ENCODE data around the gene NEK3. TPM values are rescaled to one million over a fixed set of nuclear protein-coding genes. Genes with fewer than 3 reads are reported as not detected.
"Not testable (repeated sequence)": the region's sequence is repeated elsewhere in the genome, so short reads cannot be mapped to it uniquely, and the experiment has no call there.

NEK3 gene, protein sequence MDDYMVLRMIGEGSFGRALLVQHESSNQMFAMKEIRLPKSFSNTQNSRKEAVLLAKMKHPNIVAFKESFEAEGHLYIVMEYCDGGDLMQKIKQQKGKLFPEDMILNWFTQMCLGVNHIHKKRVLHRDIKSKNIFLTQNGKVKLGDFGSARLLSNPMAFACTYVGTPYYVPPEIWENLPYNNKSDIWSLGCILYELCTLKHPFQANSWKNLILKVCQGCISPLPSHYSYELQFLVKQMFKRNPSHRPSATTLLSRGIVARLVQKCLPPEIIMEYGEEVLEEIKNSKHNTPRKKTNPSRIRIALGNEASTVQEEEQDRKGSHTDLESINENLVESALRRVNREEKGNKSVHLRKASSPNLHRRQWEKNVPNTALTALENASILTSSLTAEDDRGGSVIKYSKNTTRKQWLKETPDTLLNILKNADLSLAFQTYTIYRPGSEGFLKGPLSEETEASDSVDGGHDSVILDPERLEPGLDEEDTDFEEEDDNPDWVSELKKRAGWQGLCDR
- 24.9 and 38.4 TPM in 2 replicates for total RNA-seq (ENCODE audit: low replicate concordance)

DNA sequence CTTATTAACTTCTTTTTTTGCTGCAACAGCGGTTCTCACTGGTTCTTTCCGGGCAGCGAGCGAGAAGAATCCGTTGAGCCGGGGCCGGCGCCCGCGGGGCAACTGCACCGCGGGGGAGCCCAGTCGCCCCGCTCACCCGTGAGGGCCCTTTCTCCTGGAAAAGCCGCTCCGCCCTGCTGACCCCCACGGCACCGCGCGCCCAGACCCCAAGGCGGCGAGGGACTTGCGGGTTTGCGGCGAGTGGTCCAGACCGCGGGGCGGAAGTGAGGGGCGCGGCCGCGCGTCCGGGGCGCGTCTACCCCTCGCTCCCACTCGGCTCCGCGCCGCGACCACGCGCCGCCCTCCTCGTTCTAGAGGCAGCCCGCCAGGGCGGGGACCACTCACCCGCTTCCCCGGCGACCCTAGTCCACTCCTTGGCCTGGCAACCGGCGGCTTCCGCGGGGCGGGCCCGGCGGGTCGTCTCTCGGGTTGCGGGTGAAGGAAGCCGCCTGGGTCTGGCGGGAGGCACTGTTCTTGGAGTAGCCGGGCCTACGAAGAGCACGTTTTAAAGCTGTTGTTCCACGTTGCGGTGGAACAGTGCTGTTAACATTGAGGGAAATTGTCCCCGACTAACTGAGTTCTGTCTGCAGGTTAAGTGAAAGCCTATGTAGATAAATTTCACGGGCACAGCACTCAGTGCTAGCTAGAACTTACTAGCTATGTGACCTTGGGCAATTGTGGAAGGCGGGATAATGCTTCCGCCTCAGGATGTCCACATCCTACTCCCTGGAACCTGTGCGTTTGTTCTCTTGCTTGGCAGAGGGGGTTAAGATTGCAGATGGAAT lies at the start of gene NEK3:
Gene NEK3 (minus strand): TSS at position 439 of the 824 bp plus-strand sequence. CDS start 3,406 bp downstream, outside the sequence.
- TF ChIP-seq, protein P1, sequence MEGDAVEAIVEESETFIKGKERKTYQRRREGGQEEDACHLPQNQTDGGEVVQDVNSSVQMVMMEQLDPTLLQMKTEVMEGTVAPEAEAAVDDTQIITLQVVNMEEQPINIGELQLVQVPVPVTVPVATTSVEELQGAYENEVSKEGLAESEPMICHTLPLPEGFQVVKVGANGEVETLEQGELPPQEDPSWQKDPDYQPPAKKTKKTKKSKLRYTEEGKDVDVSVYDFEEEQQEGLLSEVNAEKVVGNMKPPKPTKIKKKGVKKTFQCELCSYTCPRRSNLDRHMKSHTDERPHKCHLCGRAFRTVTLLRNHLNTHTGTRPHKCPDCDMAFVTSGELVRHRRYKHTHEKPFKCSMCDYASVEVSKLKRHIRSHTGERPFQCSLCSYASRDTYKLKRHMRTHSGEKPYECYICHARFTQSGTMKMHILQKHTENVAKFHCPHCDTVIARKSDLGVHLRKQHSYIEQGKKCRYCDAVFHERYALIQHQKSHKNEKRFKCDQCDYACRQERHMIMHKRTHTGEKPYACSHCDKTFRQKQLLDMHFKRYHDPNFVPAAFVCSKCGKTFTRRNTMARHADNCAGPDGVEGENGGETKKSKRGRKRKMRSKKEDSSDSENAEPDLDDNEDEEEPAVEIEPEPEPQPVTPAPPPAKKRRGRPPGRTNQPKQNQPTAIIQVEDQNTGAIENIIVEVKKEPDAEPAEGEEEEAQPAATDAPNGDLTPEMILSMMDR (IDR thresholded peaks at IDR 0.05): no peak
- no peak for TF ChIP-seq EZH2 (IDR thresholded peaks at IDR 0.05)
- TF ChIP-seq EZH2phosphoT487 (IDR thresholded peaks at IDR 0.05): no peak
- H3K27me3 Mint-ChIP-seq (ENCODE audit: insufficient read depth, low read depth): peaks cover 7% of the 10 kb centered on the region
- Histone ChIP-seq H3K79me2 (ENCODE audit: low read depth) (no peaks in the 10 kb centered on the region), H3K4me2 (peak within 1 kb of the TSS; percentile 85), H4K20me1 (ENCODE audit: low read depth) (peaks cover 4% of the 10 kb centered on the region), H3K9ac (peak within 1 kb of the TSS; percentile 46), H3K4me3 (peak within 1 kb of the TSS; percentile 77), H3F3A (ENCODE audit: low read depth) (peaks cover 25% of the 10 kb centered on the region), H2AFZ (replicated peaks) (peak within 1 kb of the TSS; percentile 92), H3K27ac (no peak within 1 kb of the TSS), H3K9me3 (ENCODE audit: low read depth) (no peaks in the 10 kb centered on the region), H3K27me3 (peaks cover 26% of the 10 kb centered on the region), H3K4me1 (peaks cover 22% of the 10 kb centered on the region), H3K36me3 (no peaks in the 10 kb centered on the region)
- peaks cover 9% of the 10 kb centered on the region for H3K36me3 Mint-ChIP-seq
- H3K4me3 Mint-ChIP-seq: peak within 1 kb of the TSS; percentile 94
- no peaks in the 10 kb centered on the region for H3K9me3 Mint-ChIP-seq
- peaks cover 51% of the 10 kb centered on the region for H3K4me1 Mint-ChIP-seq
- peak; percentile 84 for DNase-seq (ENCODE audit: low spot score)
- peak within 1 kb of the TSS; percentile 40 for H3K27ac Mint-ChIP-seq

DNA sequence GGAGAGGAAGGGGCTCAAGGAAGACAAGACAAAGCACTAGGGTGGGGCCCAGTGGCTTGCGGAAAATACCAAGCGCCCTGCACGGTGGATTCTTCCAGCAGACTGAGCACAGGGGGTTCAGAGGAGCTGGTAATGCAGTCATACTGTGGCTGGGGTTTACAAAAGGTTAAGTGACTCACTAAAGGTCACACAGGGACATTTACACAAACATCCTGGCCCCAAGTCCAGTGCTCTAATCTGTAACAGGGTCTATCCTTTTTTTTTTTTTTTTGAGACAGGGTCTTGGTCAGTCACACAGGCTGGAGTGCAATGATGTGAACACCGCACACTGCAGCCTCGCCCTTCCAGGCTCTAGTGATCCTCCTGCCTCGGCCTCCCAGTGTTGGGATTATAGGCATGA lies 49.0 kb upstream of the NEK3 start:
- H3K9me3 ChIP-seq (ENCODE audit: low read depth); H3F3A ChIP-seq (ENCODE audit: low read depth); H3K9me3 Mint-ChIP-seq; H2AFZ ChIP-seq (replicated peaks); H3K4me3 Mint-ChIP-seq; H3K9ac ChIP-seq; H3K36me3 Mint-ChIP-seq; H3K27me3 ChIP-seq; H3K4me3 ChIP-seq; H3K4me1 Mint-ChIP-seq; H3K4me1 ChIP-seq; H3K4me2 ChIP-seq; H3K79me2 ChIP-seq (ENCODE audit: low read depth); H4K20me1 ChIP-seq (ENCODE audit: low read depth); DNase-seq (ENCODE audit: low spot score); H3K27ac ChIP-seq; H3K36me3 ChIP-seq; H3K27me3 Mint-ChIP-seq (ENCODE audit: insufficient read depth, low read depth): not testable (repeated sequence)
- H3K27ac Mint-ChIP-seq: peak overlapping the region; percentile 9

DNA sequence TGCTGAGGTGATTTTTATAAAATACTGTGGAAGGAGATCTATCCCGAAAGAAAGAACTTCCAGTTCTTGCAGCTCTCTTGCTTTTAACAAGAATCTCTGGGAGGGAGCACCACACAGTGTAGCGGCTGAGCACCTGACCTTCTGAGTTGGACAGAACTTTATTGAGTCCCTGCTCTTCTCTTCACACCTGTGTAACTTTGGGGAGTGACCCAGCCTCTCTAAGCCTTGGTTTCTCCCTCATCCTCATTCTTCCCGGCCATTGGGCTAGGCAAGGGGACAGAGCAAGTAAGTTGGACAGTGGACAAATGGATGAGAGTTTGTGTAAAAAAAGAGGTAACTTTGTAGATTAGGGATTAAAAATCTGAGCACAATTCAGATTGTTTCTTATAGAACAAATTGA lies 48.5 kb upstream of the NEK3 start:
- H4K20me1 ChIP-seq (ENCODE audit: low read depth); H3K9me3 Mint-ChIP-seq; H3K4me3 Mint-ChIP-seq; H3K4me1 ChIP-seq; H3F3A ChIP-seq (ENCODE audit: low read depth); H3K4me1 Mint-ChIP-seq; H2AFZ ChIP-seq (replicated peaks); H3K4me2 ChIP-seq; H3K36me3 ChIP-seq; H3K27ac ChIP-seq; H3K27me3 ChIP-seq; H3K4me3 ChIP-seq; H3K79me2 ChIP-seq (ENCODE audit: low read depth); H3K9ac ChIP-seq; H3K9me3 ChIP-seq (ENCODE audit: low read depth); H3K36me3 Mint-ChIP-seq; DNase-seq (ENCODE audit: low spot score); H3K27me3 Mint-ChIP-seq (ENCODE audit: insufficient read depth, low read depth): not testable (repeated sequence)
- peak overlapping the region; percentile 9 for H3K27ac Mint-ChIP-seq

DNA sequence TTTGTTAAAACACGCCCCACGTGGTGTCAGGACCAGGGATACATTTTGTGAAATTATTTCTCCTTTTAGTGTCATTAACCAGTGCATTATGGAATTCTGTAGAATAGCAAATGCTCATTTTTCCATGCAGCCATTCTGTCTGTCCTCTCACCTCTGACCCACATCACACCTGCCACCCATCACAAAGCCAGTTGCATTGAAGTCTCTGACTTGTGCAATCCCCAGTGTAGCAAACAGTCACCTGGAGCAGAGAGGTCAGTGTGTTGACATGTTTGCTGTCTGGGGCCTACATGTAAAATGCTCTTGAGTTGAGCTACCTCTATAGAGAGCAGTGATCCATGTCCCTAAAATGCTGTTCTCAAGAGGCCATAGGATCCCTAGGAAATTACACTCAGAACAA lies 47.9 kb upstream of the NEK3 start:
- not testable (repeated sequence) for H3K9me3 Mint-ChIP-seq; H3K9me3 ChIP-seq (ENCODE audit: low read depth); H3K27me3 Mint-ChIP-seq (ENCODE audit: insufficient read depth, low read depth); H3K36me3 ChIP-seq; H4K20me1 ChIP-seq (ENCODE audit: low read depth); H3K9ac ChIP-seq; H3K4me1 ChIP-seq; H3K36me3 Mint-ChIP-seq; H3K4me2 ChIP-seq; H2AFZ ChIP-seq (replicated peaks); H3K27ac ChIP-seq; DNase-seq (ENCODE audit: low spot score); H3K27me3 ChIP-seq; H3F3A ChIP-seq (ENCODE audit: low read depth); H3K4me3 ChIP-seq; H3K4me3 Mint-ChIP-seq; H3K27ac Mint-ChIP-seq; H3K79me2 ChIP-seq (ENCODE audit: low read depth)
- peaks cover 10% of the 10 kb centered on the region for H3K4me1 Mint-ChIP-seq

DNA sequence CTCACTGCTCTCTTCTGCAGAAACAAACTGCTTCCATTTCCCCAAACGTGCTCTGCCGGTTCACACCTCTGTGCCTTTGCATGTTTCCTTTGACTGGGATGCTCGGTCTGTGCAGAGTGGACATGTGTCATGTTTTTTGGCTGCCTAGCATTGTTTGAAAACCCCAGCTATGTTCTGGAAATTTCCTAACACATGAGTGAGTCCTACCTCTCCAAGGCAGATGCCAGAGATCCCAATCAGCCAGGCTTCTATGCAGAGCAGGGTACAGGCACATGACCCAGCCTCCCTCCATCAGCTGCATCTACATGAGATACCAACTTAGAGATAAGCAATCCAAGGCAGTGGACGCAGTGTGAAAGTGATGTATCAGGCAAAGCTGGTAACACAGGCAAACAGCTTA lies 45.1 kb upstream of the NEK3 start:
- H3K4me3 Mint-ChIP-seq; H3K27ac ChIP-seq; H3K4me2 ChIP-seq; H3K4me1 ChIP-seq; H3K9ac ChIP-seq; H3K27ac Mint-ChIP-seq; DNase-seq (ENCODE audit: low spot score); H3K9me3 Mint-ChIP-seq; H3K79me2 ChIP-seq (ENCODE audit: low read depth); H3K9me3 ChIP-seq (ENCODE audit: low read depth); H3F3A ChIP-seq (ENCODE audit: low read depth); H2AFZ ChIP-seq (replicated peaks); H3K36me3 ChIP-seq; H3K36me3 Mint-ChIP-seq; H3K4me3 ChIP-seq; H3K27me3 Mint-ChIP-seq (ENCODE audit: insufficient read depth, low read depth); H4K20me1 ChIP-seq (ENCODE audit: low read depth); H3K27me3 ChIP-seq: not testable (repeated sequence)
- peaks cover 23% of the 10 kb centered on the region for H3K4me1 Mint-ChIP-seq

DNA sequence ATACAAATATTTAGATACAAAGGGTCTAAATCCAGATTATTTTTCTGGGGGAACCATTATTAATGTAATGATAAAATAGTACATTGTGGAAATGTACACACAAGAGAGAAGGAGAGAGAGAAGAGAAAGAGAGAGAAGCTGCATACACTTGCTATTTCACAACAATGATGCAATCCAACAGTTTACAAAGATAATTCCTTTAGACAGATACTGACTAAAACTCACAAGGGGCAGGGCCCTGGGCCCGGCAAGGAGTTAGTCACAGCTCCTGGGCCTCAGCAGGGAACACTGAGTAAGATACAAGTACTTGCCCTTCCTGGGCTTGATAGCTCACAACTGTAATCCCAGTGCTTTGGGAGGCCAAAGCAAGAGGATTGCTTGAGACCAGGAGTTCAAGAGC lies 44.5 kb upstream of the NEK3 start:
- not testable (repeated sequence) for H3K27ac Mint-ChIP-seq, H3K4me3 ChIP-seq

DNA sequence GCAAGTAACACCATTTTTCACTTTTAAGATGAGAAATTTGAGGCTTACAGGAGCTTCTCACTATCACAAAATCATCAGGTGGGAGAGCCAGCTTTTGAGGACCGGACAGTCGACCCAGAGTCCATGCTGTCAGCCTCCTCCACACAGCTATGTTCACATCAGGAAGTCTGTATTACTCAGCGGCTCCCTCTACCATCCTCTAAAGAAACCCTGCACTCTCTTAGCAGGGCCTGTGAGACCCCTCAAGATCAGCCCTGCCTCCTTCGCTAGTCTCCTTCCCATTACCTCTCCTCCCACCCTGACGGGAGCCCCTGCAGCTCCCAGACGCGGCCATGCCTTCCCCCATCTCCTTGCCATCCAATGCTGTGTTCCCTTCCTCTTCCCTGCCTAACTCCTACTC lies 43.1 kb upstream of the NEK3 start:
- not testable (repeated sequence) for H3K27me3 Mint-ChIP-seq (ENCODE audit: insufficient read depth, low read depth); H3K79me2 ChIP-seq (ENCODE audit: low read depth); H3K9me3 Mint-ChIP-seq; H3K4me1 ChIP-seq; DNase-seq (ENCODE audit: low spot score); H3K9me3 ChIP-seq (ENCODE audit: low read depth); H3K27me3 ChIP-seq; H3K9ac ChIP-seq; H4K20me1 ChIP-seq (ENCODE audit: low read depth); H3K4me2 ChIP-seq; H3F3A ChIP-seq (ENCODE audit: low read depth); H3K4me3 Mint-ChIP-seq; H3K27ac ChIP-seq; H3K36me3 Mint-ChIP-seq; H3K36me3 ChIP-seq; H3K4me3 ChIP-seq
- Mint-ChIP-seq H3K27ac (peak overlapping the region; percentile 81), H3K4me1 (peaks cover 18% of the 10 kb centered on the region)
- peak overlapping the region; percentile 68 for H2AFZ ChIP-seq (replicated peaks)

More for the DNA sequence above, 44.5 kb upstream of the NEK3 start:
- not testable (repeated sequence) for H3K4me1 ChIP-seq; H3K9ac ChIP-seq; H4K20me1 ChIP-seq (ENCODE audit: low read depth); H3K4me3 Mint-ChIP-seq; H3K36me3 Mint-ChIP-seq; H3K27me3 Mint-ChIP-seq (ENCODE audit: insufficient read depth, low read depth); H3K9me3 Mint-ChIP-seq; DNase-seq (ENCODE audit: low spot score); H3K4me2 ChIP-seq; H3K27me3 ChIP-seq; H3K9me3 ChIP-seq (ENCODE audit: low read depth); H3F3A ChIP-seq (ENCODE audit: low read depth); H3K79me2 ChIP-seq (ENCODE audit: low read depth); H2AFZ ChIP-seq (replicated peaks); H3K27ac ChIP-seq; H3K36me3 ChIP-seq
- H3K4me1 Mint-ChIP-seq: peaks cover 23% of the 10 kb centered on the region

Measured in neural progenitor cell (in vitro differentiated cells).